B cell (primary cell): ENCODE measurements around the gene KSR2. TPM values are rescaled to one million over a fixed set of nuclear protein-coding genes. Genes with fewer than 3 reads are reported as not detected.

ENCODE experiments used
- ATAC-seq: fragments of 200-7000 bp; cut with Tn5 transposase; one replicate; pipeline ENCODE4 v1.10.0; 2021; ENCODE audit warnings: low read depth, mild to moderate bottlenecking, moderate number of reproducible peaks, moderate library complexity
- CTCF ChIA-PET: fragments of 350-600 bp; sonication (Branson Sonifier 250); formaldehyde crosslinking; loops from one replicate; lab custom pipeline; 2021; ENCODE audit warnings: antibody characterized with exemption, inconsistent platforms; lab: Charles Lee
- POLR2A ChIA-PET: fragments of 350-600 bp; sonication (Branson Sonifier 250); formaldehyde crosslinking; loops from one replicate; lab custom pipeline; 2021; ENCODE audit warnings: antibody characterized with exemption; lab: Charles Lee
- DNase-seq: peaks from one replicate; pipeline ENCODE4 v3.0.0; 2013
- H2AFZ ChIP-seq: 2 replicates; pipeline ENCODE4 v1.6.1; 2012; ENCODE audit warnings: mild to moderate bottlenecking, low read depth, low read length; ENCODE audit not compliant: insufficient read depth, poor library complexity, severe bottlenecking
- H3K27ac ChIP-seq, 2 donors: 1 replicate in 1 of 2; 2 replicates in 1 of 2; pipeline ENCODE4 v1.5.1; 2012 to 2013; ENCODE audit warnings: low read length in 2 of 2, mild to moderate bottlenecking in 2 of 2, moderate library complexity in 1 of 2
- H3K27me3 ChIP-seq, 4 experiments: fragments of 200-600 bp in 1 of 4; sonication (generic) in 1 of 4; replicated peaks in 1 of 4; 1 replicate in 2 of 4; 2 replicates in 2 of 4; pipeline versions ENCODE4 v1.6.1 to v1.7.0; 2013 to 2016; ENCODE audit warnings: low read length in 3 of 4, mild to moderate bottlenecking in 2 of 4, mixed read lengths in 1 of 4, moderate library complexity in 1 of 4; ENCODE audit not compliant: insufficient read depth in 4 of 4, control insufficient read depth in 3 of 4; ENCODE audit errors: control extremely low read depth in 1 of 4
- H3K36me3 ChIP-seq, 2 experiments: replicated peaks in 1 of 2; 1 replicate in 1 of 2; 2 replicates in 1 of 2; pipeline versions ENCODE4 v1.6.1 to v1.7.1; 2013; ENCODE audit warnings: low read length in 1 of 2; ENCODE audit not compliant: insufficient read depth in 2 of 2, control insufficient read depth in 1 of 2; ENCODE audit errors: control extremely low read depth in 1 of 2, extremely low read depth in 1 of 2
- H3K4me1 ChIP-seq, 2 donors: fragments of 200-600 bp in 1 of 2; sonication (generic) in 1 of 2; 1 replicate in 1 of 2; 2 replicates in 1 of 2; pipeline versions ENCODE4 v1.5.1 to v1.6.1; 2013 to 2017; ENCODE audit warnings: low read length in 2 of 2; ENCODE audit not compliant: control insufficient read depth in 2 of 2, insufficient read depth in 2 of 2
- H3K4me2 ChIP-seq: replicated peaks from 2 replicates; pipeline ENCODE3; 2012; ENCODE audit warnings: mild to moderate bottlenecking, low read depth, low read length; ENCODE audit not compliant: poor library complexity, severe bottlenecking
- H3K4me3 ChIP-seq, 5 experiments: fragments of 200-600 bp in 1 of 5; sonication (generic) in 1 of 5; 1 replicate in 3 of 5; 2 replicates in 2 of 5; pipeline versions ENCODE4 v1.5.1 to v1.7.0; 2011 to 2016; ENCODE audit warnings: low read length in 4 of 5, mild to moderate bottlenecking in 4 of 5, low read depth in 2 of 5, control low read depth in 1 of 5, moderate library complexity in 1 of 5; ENCODE audit not compliant: insufficient read depth in 1 of 5; ENCODE audit errors: control extremely low read depth in 1 of 5, extremely low read depth in 1 of 5
- H3K79me2 ChIP-seq: fragments of 200-600 bp; sonication (generic); one replicate; pipeline ENCODE4 v1.6.0; 2016; ENCODE audit warnings: low read length; ENCODE audit not compliant: control insufficient read depth, insufficient read depth
- H3K9ac ChIP-seq: fragments of 200-600 bp; sonication (generic); 2 replicates; pipeline ENCODE4 v1.6.1; 2017; ENCODE audit warnings: mild to moderate bottlenecking, low read length, moderate library complexity
- H3K9me3 ChIP-seq, 3 donors: one replicate each; pipeline versions ENCODE4 v1.6.1 to v1.7.1; 2013; ENCODE audit warnings: low read length in 2 of 3; ENCODE audit not compliant: control insufficient read depth in 2 of 3, insufficient read depth in 1 of 3; ENCODE audit errors: control extremely low read depth in 1 of 3
- H4K20me1 ChIP-seq: 2 replicates; pipeline ENCODE4 v1.6.0; 2012; ENCODE audit warnings: mild to moderate bottlenecking, low read length; ENCODE audit not compliant: insufficient read depth, control insufficient read depth, poor library complexity, severe bottlenecking
- H3K27ac Mint-ChIP-seq: one replicate; pipeline ENCODE4 v1.8.0; 2021; ENCODE audit warnings: mixed read lengths
- H3K27me3 Mint-ChIP-seq: one replicate; pipeline ENCODE4 v1.8.0; 2021; ENCODE audit warnings: mixed read lengths
- H3K4me1 Mint-ChIP-seq: one replicate; pipeline ENCODE4 v1.8.0; 2021; ENCODE audit warnings: mixed read lengths
- H3K4me3 Mint-ChIP-seq: one replicate; pipeline ENCODE4 v1.8.0; 2021; ENCODE audit warnings: mixed read lengths
- H3K9me3 Mint-ChIP-seq: one replicate; pipeline ENCODE4 v1.8.0; 2022; ENCODE audit warnings: mixed read lengths; ENCODE audit not compliant: insufficient read depth
- EZH2 ChIP-seq: IDR thresholded peaks from 2 replicates; pipeline ENCODE4 v1.6.1; 2012; ENCODE audit warnings: borderline replicate concordance, low read depth, mild to moderate bottlenecking, moderate library complexity, low read length; ENCODE audit not compliant: insufficient read depth, poor library complexity, severe bottlenecking
- WGBS: methylation state at CpG from one replicate; pipeline ENCODE4 v1.1.5; 2013; ENCODE audit warnings: missing lambda C conversion rate; ENCODE audit not compliant: insufficient coverage; 5-methylcytosine and 5-hydroxymethylcytosine counted together
- intact Hi-C: fragments of 100-400 bp; cut with micrococcal nuclease; formaldehyde crosslinking; loops from one replicate; pipeline ENCODE4 v1.10.0; 2022
- polyA plus RNA-seq: library from polyadenylated mRNA; depleted of rRNA; stranded (reverse); fragments of >200 nt; gene quantifications from 2 replicates; pipeline ENCODE4 v1.2.3, GENCODE V29; 2012
- total RNA-seq, 2 donors: library from RNA; stranded (reverse); fragments of 120-200 nt in 1 of 2; gene quantifications; 1 replicate in 1 of 2; 2 replicates in 1 of 2; pipeline versions ENCODE4 v1.2.3 to v1.2.4, GENCODE V29; 2013 to 2022
- TF ChIP-seq, protein P1 (sequence below): fragments of 200-600 bp; IDR thresholded peaks from one replicate; pipeline ENCODE4 v1.8.0; 2022; ENCODE audit warnings: antibody characterized with exemption, mild to moderate bottlenecking

KSR2 gene
- total and polyA plus RNA-seq, 2 donors (not counting 1 experiment from before 2014, with no cell fraction given) = not detected

DNA sequence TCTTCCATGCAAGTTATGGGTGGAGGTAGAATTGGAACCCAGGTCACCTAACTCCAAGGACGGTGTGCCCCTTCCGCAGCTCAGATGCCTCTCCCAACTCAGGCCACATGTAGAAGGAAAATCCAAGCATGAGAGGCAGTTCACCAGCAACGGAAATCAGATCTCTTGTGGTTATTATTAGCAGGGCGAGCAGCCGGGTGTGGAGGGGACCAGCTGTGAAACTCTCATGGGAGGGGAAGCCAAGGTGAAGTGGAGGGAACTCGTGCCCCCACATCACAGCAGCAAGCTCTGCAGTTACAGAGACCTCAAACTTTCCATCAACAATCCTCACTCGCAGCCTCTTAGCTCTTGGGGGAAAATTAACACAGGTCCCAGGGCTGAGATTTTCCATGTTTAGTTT lies 79.7 kb downstream of the KSR2 start:
- Histone ChIP-seq H3K4me1 (peaks cover 0 to 4% of the 10 kb centered on the region in 2 donors), H3K9ac (no peak overlapping the region), H3K27ac (no peak overlapping the region), H2AFZ (no peak overlapping the region), H3K4me2 (no peak overlapping the region), H3K4me3 (no peak overlapping the region), H3K27me3 (peaks cover 0 to 3% (median 0%) of the 10 kb centered on the region in 4 experiments), H3K9me3 (peaks cover 0 to 1% (median 0%) of the 10 kb centered on the region in 3 donors), H4K20me1 (no peaks in the 10 kb centered on the region), H3K36me3 (no peaks in the 10 kb centered on the region), H3K79me2 (no peaks in the 10 kb centered on the region)
- Mint-ChIP-seq H3K4me3 (no peak overlapping the region), H3K4me1 (peaks cover 8% of the 10 kb centered on the region), H3K9me3 (no peaks in the 10 kb centered on the region), H3K27ac (no peak overlapping the region), H3K27me3 (peaks cover 4% of the 10 kb centered on the region)
- ChIA-PET CTCF (interaction anchor here (0.7 kb wide), 1 partner anchor 16 kb away, joined by 3 read pairs; no protein-coding TSS in a partner anchor), POLR2A (no interaction called here)
- 0% methylated on average over 3 of the region's 7 CpGs for WGBS
- TF ChIP-seq EZH2 = no peak
- TF ChIP-seq, protein P1, sequence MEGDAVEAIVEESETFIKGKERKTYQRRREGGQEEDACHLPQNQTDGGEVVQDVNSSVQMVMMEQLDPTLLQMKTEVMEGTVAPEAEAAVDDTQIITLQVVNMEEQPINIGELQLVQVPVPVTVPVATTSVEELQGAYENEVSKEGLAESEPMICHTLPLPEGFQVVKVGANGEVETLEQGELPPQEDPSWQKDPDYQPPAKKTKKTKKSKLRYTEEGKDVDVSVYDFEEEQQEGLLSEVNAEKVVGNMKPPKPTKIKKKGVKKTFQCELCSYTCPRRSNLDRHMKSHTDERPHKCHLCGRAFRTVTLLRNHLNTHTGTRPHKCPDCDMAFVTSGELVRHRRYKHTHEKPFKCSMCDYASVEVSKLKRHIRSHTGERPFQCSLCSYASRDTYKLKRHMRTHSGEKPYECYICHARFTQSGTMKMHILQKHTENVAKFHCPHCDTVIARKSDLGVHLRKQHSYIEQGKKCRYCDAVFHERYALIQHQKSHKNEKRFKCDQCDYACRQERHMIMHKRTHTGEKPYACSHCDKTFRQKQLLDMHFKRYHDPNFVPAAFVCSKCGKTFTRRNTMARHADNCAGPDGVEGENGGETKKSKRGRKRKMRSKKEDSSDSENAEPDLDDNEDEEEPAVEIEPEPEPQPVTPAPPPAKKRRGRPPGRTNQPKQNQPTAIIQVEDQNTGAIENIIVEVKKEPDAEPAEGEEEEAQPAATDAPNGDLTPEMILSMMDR = no peak
- DNase-seq (no peak), ATAC-seq (no peak)
- intact Hi-C loops = no loop called here

GRCh38 chr12:117885211-117885610 lies 83.6 kb downstream of the KSR2 start:
- Mint-ChIP-seq H3K27me3 (peaks cover 4% of the 10 kb centered on the region), H3K4me1 (peaks cover 8% of the 10 kb centered on the region), H3K4me3 (no peak overlapping the region), H3K9me3 (peaks cover 5% of the 10 kb centered on the region), H3K27ac (no peak overlapping the region)
- Histone ChIP-seq H3K36me3 (no peaks in the 10 kb centered on the region), H4K20me1 (no peaks in the 10 kb centered on the region), H3K27ac (no peak overlapping the region), H3K9ac (no peak overlapping the region), H3K9me3 (no peaks in the 10 kb centered on the region), H3K79me2 (no peaks in the 10 kb centered on the region), H2AFZ (no peak overlapping the region), H3K27me3 (peaks cover 0 to 2% (median 0%) of the 10 kb centered on the region in 4 experiments), H3K4me3 (no peak overlapping the region), H3K4me2 (no peak overlapping the region), H3K4me1 (peaks cover 0 to 4% of the 10 kb centered on the region in 2 donors)
- no CpG with 5 or more reads among the region's 3 CpGs for WGBS
- DNase-seq = no peak
- no peak for TF ChIP-seq EZH2
- TF ChIP-seq, protein P1 = no peak
- no peak for ATAC-seq
- ChIA-PET CTCF (interaction anchor here (2.1 kb wide), 1 partner anchor 10 kb away, joined by 6 read pairs; no protein-coding TSS in a partner anchor), POLR2A (no interaction called here)
- intact Hi-C loops = no loop called here
